GM12801 (cell line): ENCODE data around the gene RAP1GAP.

Experiments
- CTCF ChIP-seq: IDR thresholded peaks from one replicate; pipeline ENCODE4 v1.5.1; 2011; ENCODE audit warnings: control low read depth; ENCODE audit not compliant: insufficient read length; ENCODE audit errors: extremely low read depth

RAP1GAP gene

GRCh38 chr1:21689661-21690372, 20.7 kb upstream of the RAP1GAP start:
- no peak for TF ChIP-seq CTCF

- TF ChIP-seq CTCF: no peak
Measured at GRCh38 chr1:21687081-21687529, 17.9 kb upstream of the RAP1GAP start.

DNA sequence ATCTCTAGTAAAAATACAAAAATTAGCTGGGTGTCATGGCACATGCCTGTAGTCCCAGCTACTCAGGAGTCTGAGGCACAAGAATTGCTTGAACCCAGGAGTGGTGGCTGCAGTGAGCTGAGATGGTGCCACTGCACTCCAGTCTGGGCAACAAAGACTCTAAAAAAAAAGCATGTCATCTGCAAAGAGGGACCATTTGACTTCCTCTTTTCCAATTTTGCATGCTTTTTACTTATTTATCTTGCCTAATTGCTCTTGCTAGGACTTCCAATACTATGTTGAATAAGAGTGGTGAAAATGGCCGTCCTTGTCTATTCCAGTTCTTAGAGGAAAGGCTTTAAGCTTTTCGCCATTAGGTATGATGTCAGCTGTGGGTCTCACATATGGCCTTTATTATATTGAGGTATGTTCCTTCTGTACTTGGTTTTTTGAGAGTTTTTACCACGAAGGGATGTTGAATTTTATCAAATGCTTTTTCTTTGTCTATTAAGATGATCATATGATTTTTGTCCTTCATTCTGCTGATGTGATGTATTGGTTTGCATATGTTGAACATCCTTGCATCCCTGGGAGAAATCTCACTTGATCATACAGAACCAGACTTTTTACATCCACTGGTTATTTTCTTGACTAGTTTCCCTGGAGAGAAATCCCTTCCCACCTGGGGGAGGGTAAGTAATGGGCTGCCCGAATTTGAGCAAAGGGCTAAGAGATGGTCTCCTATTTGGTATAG, 17.0 kb upstream of the RAP1GAP start:
- TF ChIP-seq CTCF: no peak

- TF ChIP-seq CTCF: no peak
Measured at GRCh38 chr1:21681426-21681825, 12.3 kb upstream of the RAP1GAP start.

- no peak for TF ChIP-seq CTCF
Measured at GRCh38 chr1:21680918-21681317, 11.8 kb upstream of the RAP1GAP start.

GRCh38 chr1:21680381-21680780, 11.2 kb upstream of the RAP1GAP start:
- no peak for TF ChIP-seq CTCF

DNA sequence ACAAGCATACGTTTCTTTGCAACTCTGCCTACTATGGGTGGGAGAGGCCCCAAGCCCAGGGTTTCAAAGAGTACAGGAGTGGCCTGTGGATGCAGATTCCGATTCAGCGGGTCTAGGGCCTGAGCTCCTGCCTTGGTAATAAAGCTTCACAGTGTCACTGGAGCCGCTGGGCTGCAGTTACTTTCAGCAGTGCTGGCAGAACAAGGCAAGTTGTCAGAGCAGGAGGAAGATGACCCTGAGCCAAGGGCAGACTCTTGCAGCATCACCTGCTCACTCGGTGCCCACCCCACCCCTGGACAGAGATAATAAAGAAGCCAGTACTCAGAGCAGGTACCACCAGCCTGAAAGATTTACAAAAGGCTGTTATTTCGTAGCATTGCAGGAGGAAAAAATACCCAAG, 8.0 kb upstream of the RAP1GAP start:
- no peak for TF ChIP-seq CTCF
